ENCODE data around the gene NUP43. TPM values are rescaled to one million over a fixed set of nuclear protein-coding genes. Genes with fewer than 3 reads are reported as not detected.

NUP43 gene
- total and polyA plus RNA-seq, 12 donors: 10.0 to 34.3 (median 29.5) TPM

DNA sequence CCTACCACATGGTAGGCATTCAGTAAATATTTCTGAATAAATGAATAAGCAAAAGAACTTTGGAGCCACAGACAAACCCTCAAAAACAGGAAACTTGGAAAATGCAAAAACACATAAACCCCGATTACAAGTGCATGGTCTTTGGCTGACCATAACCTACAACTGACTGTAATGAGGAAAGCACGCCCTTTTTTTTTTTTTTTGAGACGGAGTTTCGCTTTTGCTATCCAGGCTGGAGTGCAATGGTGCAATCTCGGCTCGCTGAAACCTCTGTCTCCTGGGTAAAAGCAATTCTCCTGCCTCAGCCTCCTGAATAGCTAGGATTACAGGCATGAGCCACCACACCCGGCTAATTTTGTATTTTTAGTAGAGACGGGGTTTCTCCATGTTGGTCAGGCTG lies 16.5 kb downstream of the NUP43 start:
- ATAC-seq (no peak), DNase-seq (no peak)
- peaks cover 0 to 37% (median 0%) of the 10 kb centered on the region in 9 donors for H3K4me1 ChIP-seq
- TF ChIP-seq, protein P1, sequence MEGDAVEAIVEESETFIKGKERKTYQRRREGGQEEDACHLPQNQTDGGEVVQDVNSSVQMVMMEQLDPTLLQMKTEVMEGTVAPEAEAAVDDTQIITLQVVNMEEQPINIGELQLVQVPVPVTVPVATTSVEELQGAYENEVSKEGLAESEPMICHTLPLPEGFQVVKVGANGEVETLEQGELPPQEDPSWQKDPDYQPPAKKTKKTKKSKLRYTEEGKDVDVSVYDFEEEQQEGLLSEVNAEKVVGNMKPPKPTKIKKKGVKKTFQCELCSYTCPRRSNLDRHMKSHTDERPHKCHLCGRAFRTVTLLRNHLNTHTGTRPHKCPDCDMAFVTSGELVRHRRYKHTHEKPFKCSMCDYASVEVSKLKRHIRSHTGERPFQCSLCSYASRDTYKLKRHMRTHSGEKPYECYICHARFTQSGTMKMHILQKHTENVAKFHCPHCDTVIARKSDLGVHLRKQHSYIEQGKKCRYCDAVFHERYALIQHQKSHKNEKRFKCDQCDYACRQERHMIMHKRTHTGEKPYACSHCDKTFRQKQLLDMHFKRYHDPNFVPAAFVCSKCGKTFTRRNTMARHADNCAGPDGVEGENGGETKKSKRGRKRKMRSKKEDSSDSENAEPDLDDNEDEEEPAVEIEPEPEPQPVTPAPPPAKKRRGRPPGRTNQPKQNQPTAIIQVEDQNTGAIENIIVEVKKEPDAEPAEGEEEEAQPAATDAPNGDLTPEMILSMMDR (IDR thresholded peaks at IDR 0.05): no peak
- H3K4me3 ChIP-seq: no peak overlapping the region
- H3K36me3 ChIP-seq: peaks cover 0 to 100% (median 41%) of the 10 kb centered on the region in 9 donors
- no peaks in the 10 kb centered on the region for H3K27me3 ChIP-seq
- no peaks in the 10 kb centered on the region for H3K9me3 ChIP-seq
- 93 to 94% methylated on average over 8 of the region's 8 CpGs for WGBS, 2 donors
- peak overlapping the region in 1 of 10 donors; percentile 86 for H3K27ac ChIP-seq
- intact Hi-C loops (cut with DNase I): loop anchor here in 5 of 10 donors (10.0 kb wide), 1 partner anchor 195 kb away; the partner anchor contains the start of gene RAET1G (in 5 of the 5)

DNA sequence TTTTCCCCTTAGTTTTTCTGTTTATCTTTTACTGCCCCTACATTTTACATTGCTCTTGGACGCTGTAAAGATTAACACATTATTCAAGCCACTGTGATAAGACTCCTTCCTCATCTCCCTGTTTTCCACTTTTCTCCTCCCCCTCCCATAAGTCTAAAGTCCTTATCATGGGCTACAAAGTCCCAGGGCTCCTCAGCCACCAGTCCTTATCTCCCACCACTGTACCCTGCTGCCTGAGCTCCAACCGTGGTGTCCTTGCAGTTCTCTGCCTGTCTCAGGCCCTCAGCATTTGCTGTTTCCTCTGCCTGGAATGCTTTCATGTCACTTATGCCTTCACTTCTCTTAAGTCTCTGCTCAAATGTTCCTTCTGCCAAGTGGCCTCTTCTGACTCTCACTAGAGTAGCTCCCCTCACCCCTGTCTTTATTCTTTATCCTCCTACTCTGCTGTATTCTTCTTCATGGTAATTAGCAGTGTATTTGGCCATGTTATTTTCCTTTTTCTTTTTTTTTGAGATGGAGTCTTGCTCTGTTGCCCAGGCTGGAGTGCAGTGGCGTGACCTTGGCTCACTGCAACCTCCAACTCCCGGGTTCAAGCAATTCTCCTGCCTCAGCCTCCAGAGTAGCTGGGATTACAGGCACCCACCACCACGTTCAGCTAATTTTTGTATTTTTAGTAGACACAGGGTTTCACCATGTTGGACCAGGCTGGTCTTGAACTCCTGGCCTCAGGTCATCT lies 17.7 kb downstream of the NUP43 start:
- peaks cover 0 to 41% (median 0%) of the 10 kb centered on the region in 9 donors for H3K4me1 ChIP-seq
- intact Hi-C loops (cut with DNase I): loop anchor here in 5 of 10 donors (10.0 kb wide), 1 partner anchor 196 kb away; the partner anchor contains the start of gene RAET1G (in 5 of the 5)
- no peaks in the 10 kb centered on the region for H3K9me3 ChIP-seq
- no peaks in the 10 kb centered on the region for H3K27me3 ChIP-seq
- H3K36me3 ChIP-seq: peaks cover 0 to 94% (median 35%) of the 10 kb centered on the region in 9 donors
- 76 to 77% methylated on average over 5 of the region's 5 CpGs for WGBS, 2 donors
- ATAC-seq: no peak
- TF ChIP-seq, protein P1 (IDR thresholded peaks at IDR 0.05): no peak
- H3K4me3 ChIP-seq: peak overlapping the region in 1 of 10 donors; percentile 10
- DNase-seq: no peak
- peak overlapping the region in 1 of 10 donors; percentile 86 for H3K27ac ChIP-seq

DNA sequence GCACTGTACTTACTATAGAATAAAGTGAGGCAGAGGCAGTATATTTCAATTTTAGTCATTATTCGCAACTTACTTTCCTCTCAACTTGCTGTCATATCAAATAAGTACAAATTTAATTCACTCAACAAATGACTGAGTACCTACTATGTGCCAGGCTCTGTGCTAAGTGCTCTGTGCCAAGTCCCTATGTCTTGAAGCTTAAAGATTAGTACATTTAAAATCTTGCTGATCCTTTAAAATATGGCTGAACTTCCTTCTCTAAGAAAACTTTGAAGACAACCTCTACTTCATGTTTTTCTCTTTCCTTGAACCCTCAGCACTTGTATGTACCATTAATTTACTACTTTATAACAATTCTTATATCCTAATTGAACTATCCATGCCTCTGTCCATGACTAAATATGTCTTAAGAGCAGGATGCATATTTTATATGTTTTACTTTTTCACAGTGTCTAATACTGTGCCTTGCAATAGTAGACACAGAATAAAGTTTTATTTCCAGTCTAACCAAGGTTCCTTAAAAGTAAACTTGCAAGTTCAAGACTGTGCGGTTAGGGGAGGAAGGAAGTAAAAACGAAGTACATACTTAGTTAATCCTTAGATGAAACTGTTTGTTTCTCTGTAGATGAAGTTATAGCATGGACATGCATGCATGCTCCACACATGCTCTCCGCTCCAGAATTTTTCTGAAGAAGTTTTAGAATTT lies 18.4 kb downstream of the NUP43 start:
- TF ChIP-seq, protein P1 (IDR thresholded peaks at IDR 0.05): no peak
- Histone ChIP-seq H3K27me3 (no peaks in the 10 kb centered on the region), H3K9me3 (no peaks in the 10 kb centered on the region), H3K4me1 (peaks cover 0 to 45% (median 0%) of the 10 kb centered on the region in 9 donors), H3K36me3 (peaks cover 0 to 94% (median 35%) of the 10 kb centered on the region in 9 donors), H3K27ac (peak overlapping the region in 1 of 10 donors; percentile 86), H3K4me3 (peak overlapping the region in 1 of 10 donors; percentile 10)
- intact Hi-C loops (cut with DNase I): loop anchor here in 5 of 10 donors (10.0 kb wide), 1 partner anchor 197 kb away; the partner anchor contains the start of gene RAET1G (in 5 of the 5)
- 87 to 89% methylated on average over 4 of the region's 4 CpGs for WGBS, 2 donors
- DNase-seq (no peak), ATAC-seq (peak in 1 of 8 donors; percentile 46)

DNA sequence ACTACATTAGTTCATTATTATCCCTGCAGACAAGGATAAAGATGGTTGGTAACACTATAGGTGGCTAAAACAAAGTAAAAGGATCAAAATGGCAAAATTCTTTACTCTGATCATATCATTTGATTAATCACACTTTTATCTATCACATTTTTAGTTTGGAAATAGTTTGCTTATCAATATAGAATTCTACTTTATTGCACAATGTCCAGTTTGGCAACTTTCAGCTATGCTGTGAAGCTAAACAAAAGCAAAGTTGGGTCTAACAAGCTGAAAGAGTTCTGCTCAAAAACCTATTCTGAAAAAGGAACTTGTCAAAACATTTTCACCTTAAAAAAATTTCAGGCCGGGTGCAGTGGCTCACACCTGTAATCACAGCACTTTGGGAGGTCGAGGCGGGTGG lies 20.5 kb downstream of the NUP43 start:
- DNase-seq (no peak), ATAC-seq (no peak)
- no peaks in the 10 kb centered on the region for H3K9me3 ChIP-seq
- intact Hi-C loops (cut with DNase I): loop anchor here in 5 of 10 donors (10.0 kb wide), 1 partner anchor 199 kb away; the partner anchor contains the start of gene RAET1G (in 5 of the 5)
- TF ChIP-seq, protein P1 (IDR thresholded peaks at IDR 0.05): no peak
- H3K4me3 ChIP-seq: no peak overlapping the region
- no peaks in the 10 kb centered on the region for H3K27me3 ChIP-seq
- 93% methylated on average over 3 of the region's 3 CpGs for WGBS, 2 donors
- no peak overlapping the region for H3K27ac ChIP-seq
- peaks cover 0 to 45% (median 0%) of the 10 kb centered on the region in 9 donors for H3K4me1 ChIP-seq
- peaks cover 0 to 79% (median 21%) of the 10 kb centered on the region in 9 donors for H3K36me3 ChIP-seq

Measured in heart right ventricle (tissue), 16 donors.